NOMO-1 treated with dmso at 0.1 percent for 144 hours (cell line): ENCODE results near the gene ASTN1.
A peak's percentile ranks its signal among the peaks of the same experiment; 100 is the strongest.

Source experiments
- DNase-seq: peaks from one replicate; lab custom pipeline; 2025; ENCODE audit not compliant: unreplicated experiment; lab: John Stamatoyannopoulos, UW

The ASTN1 gene

GRCh38 chr1:177164380-177165068, at the start of gene ASTN1:
Gene ASTN1, minus strand, starts transcription at chr1:177164712. Its CDS starts 36 bp downstream, at chr1:177164676.
- DNase-seq: no peak

- DNase-seq: no peak
These were observed 46.7 kb upstream of the ASTN1 start for GRCh38 chr1:177211231-177211630.

- no peak for DNase-seq
These were observed 45.6 kb upstream of the ASTN1 start for GRCh38 chr1:177210071-177210470.

- no peak for DNase-seq
These were observed 44.8 kb upstream of the ASTN1 start for GRCh38 chr1:177209357-177209756.

- no peak for DNase-seq
These were observed 44.4 kb upstream of the ASTN1 start for GRCh38 chr1:177208920-177209319.

- no peak for DNase-seq
These were observed 42.4 kb upstream of the ASTN1 start for GRCh38 chr1:177206831-177207355.

GRCh38 chr1:177200290-177200689, 35.8 kb upstream of the ASTN1 start:
- DNase-seq: no peak

- no peak for DNase-seq
These were observed 33.7 kb upstream of the ASTN1 start for GRCh38 chr1:177198243-177198642.

GRCh38 chr1:177190308-177190970, 25.9 kb upstream of the ASTN1 start:
- no peak for DNase-seq

GRCh38 chr1:177186639-177187038, 22.1 kb upstream of the ASTN1 start:
- DNase-seq: no peak

- no peak for DNase-seq
These were observed 20.7 kb upstream of the ASTN1 start for GRCh38 chr1:177185209-177185608.

GRCh38 chr1:177183836-177184235, 19.3 kb upstream of the ASTN1 start:
- peak; percentile 5 for DNase-seq

- peak; percentile 8 for DNase-seq
These were observed 17.2 kb upstream of the ASTN1 start for GRCh38 chr1:177181631-177182291.

- no peak for DNase-seq
These were observed 16.7 kb upstream of the ASTN1 start for GRCh38 chr1:177181280-177181630.

GRCh38 chr1:177174921-177175634, 10.6 kb upstream of the ASTN1 start:
- DNase-seq: no peak

GRCh38 chr1:177173976-177174375, 9.5 kb upstream of the ASTN1 start:
- DNase-seq: no peak

GRCh38 chr1:177172866-177173265, 8.4 kb upstream of the ASTN1 start:
- no peak for DNase-seq

- no peak for DNase-seq
These were observed 7.8 kb upstream of the ASTN1 start for GRCh38 chr1:177172272-177172671.

GRCh38 chr1:177171536-177172123, 7.1 kb upstream of the ASTN1 start:
- DNase-seq: no peak

- DNase-seq: no peak
These were observed 6.4 kb upstream of the ASTN1 start, which contains the start of gene BRINP2 for GRCh38 chr1:177170756-177171535. Gene BRINP2, plus strand, starts transcription at chr1:177170958. Its CDS starts 58,919 bp downstream, at chr1:177229877.
